Stomach (tissue), 9 donors: ENCODE measurements around the gene IER5L. TPM values are rescaled to one million over a fixed set of nuclear protein-coding genes. Genes with fewer than 3 reads are reported as not detected.
A peak's percentile ranks its signal among the peaks of the same experiment; 100 is the strongest.

Experiments used
- DNase-seq, 2 donors: peaks; one replicate each; pipeline versions ENCODE4 v3.0.0 to v3.0.0-alpha.2; 2013 to 2019
- H3K27ac ChIP-seq, 5 donors: fragments of 200-600 bp in 4 of 5; sonication (generic) in 4 of 5; one replicate each; pipeline ENCODE4 v1.5.1; 2013 to 2019; ENCODE audit warnings: mild to moderate bottlenecking in 1 of 5, moderate library complexity in 1 of 5
- H3K27me3 ChIP-seq, 3 donors: fragments of 200-600 bp; sonication (generic); one replicate each; pipeline ENCODE4 v1.5.1; 2017 to 2019; ENCODE audit warnings: mixed run types in 1 of 3
- H3K36me3 ChIP-seq, 4 donors: fragments of 200-600 bp; sonication (generic); 1 replicate in 3 of 4; 2 replicates in 1 of 4; pipeline ENCODE4 v1.5.1; 2016 to 2019
- H3K4me1 ChIP-seq, 4 donors: fragments of 200-600 bp; sonication (generic); one replicate each; pipeline ENCODE4 v1.5.1; 2016 to 2019
- H3K4me3 ChIP-seq, 4 donors: fragments of 200-600 bp; sonication (generic) in 3 of 4; one replicate each; pipeline ENCODE4 v1.5.1; 2016 to 2019; ENCODE audit warnings: mild to moderate bottlenecking in 1 of 4
- H3K9me3 ChIP-seq, 4 donors: fragments of 200-600 bp; sonication (generic); one replicate each; pipeline ENCODE4 v1.5.1; 2016 to 2019
- CTCF ChIP-seq, 7 experiments: fragments of 450-650 bp in 4 of 7; fragments of 200-600 bp in 3 of 7; sonication (generic) in 3 of 7; IDR thresholded peaks; one replicate each; pipeline ENCODE4 v1.5.1; 2016 to 2019; ENCODE audit warnings: antibody characterized with exemption in 7 of 7, control low read depth in 2 of 7, mild to moderate bottlenecking in 1 of 7
- EP300 ChIP-seq: sonication (generic); formaldehyde crosslinking; IDR thresholded peaks from one replicate; pipeline ENCODE4 v1.6.1; 2017; ENCODE audit warnings: antibody characterized with exemption
- POLR2A ChIP-seq, 4 donors: fragments of 450-650 bp; IDR thresholded peaks; one replicate each; pipeline ENCODE4 v1.6.1; 2016; ENCODE audit warnings: antibody characterized with exemption in 4 of 4, control low read depth in 2 of 4, mild to moderate bottlenecking in 1 of 4, moderate library complexity in 1 of 4
- POLR2AphosphoS5 ChIP-seq, 3 donors: sonication (generic); formaldehyde crosslinking; IDR thresholded peaks; one replicate each; pipeline ENCODE4 v1.6.1; 2016; ENCODE audit warnings: antibody characterized with exemption in 3 of 3
- WGBS, 5 donors: extraction: QIAGEN DNeasy Blood & Tissue Kit in 3 of 5; methylation state at CpG; one replicate each; pipeline versions ENCODE4 v1.1.5 to v1.1.7; 2013 to 2018; 5-methylcytosine and 5-hydroxymethylcytosine counted together
- intact Hi-C: fragments of 100-400 bp; cut with DNase I; formaldehyde crosslinking; loops from one replicate; pipeline ENCODE4 v1.15.1; 2023; ENCODE audit warnings: low total_unique reads
- polyA plus RNA-seq, 3 donors: library from polyadenylated mRNA; stranded (reverse); fragments of 200-250 nt; gene quantifications; one replicate each; pipeline ENCODE4 v1.2.3, GENCODE V29; 2013
- total RNA-seq, 5 donors: library from RNA; depleted of rRNA; stranded (reverse); fragments of >200 nt; gene quantifications; one replicate each; pipeline versions ENCODE4 v1.1.0 to v1.2.3, GENCODE V29; 2014 to 2016
- donor health status: healthy with polysubstance abuse.
- donor health status: Bipolar disorder and iron deficiency.
- donor health status: healthy.

The IER5L gene
- total and polyA plus RNA-seq, 8 donors, result 2.6 to 30.4 (median 6.2) TPM

DNA sequence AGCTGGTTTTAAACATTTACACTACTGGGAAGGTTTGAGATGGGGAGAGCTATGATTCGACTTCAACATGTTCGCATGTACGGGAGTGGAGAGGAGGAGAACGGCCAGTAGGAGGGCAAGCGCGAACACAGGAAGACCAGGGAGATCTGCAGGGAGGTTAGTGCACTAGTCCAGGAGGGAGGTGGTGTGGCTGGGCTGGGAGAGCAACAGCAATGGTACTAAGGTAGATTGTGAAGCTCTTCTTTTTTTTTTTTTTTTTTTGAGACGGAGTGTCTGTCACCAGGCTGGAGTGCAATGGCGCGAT, 16.6 kb downstream of the IER5L start:
- H3K9me3 ChIP-seq, result no peaks in the 10 kb centered on the region
- intact Hi-C loops, result no loop called here
- H3K4me1 ChIP-seq, result peaks cover 17 to 36% (median 25%) of the 10 kb centered on the region in 4 donors
- TF ChIP-seq CTCF (IDR thresholded peaks at IDR 0.05), result no peak
- no peak for TF ChIP-seq EP300
- TF ChIP-seq POLR2AphosphoS5 (IDR thresholded peaks at IDR 0.05), result no peak
- TF ChIP-seq POLR2A (IDR thresholded peaks at IDR 0.05), result no peak
- no peak overlapping the region for H3K27ac ChIP-seq
- no peak overlapping the region for H3K4me3 ChIP-seq
- 86 to 98% (median 94%) methylated on average over 7 to 9 of the region's 9 CpGs for WGBS, 5 donors
- H3K27me3 ChIP-seq, result no peaks in the 10 kb centered on the region
- no peaks in the 10 kb centered on the region for H3K36me3 ChIP-seq
- DNase-seq, result no peak

GRCh38 chr9:129160712-129161533, 17.1 kb downstream of the IER5L start:
- Histone ChIP-seq H3K27me3 (no peaks in the 10 kb centered on the region), H3K27ac (no peak overlapping the region), H3K4me1 (peaks cover 12 to 30% (median 21%) of the 10 kb centered on the region in 4 donors), H3K9me3 (no peaks in the 10 kb centered on the region), H3K36me3 (peaks cover 0 to 6% (median 0%) of the 10 kb centered on the region in 4 donors), H3K4me3 (no peak overlapping the region)
- no peak for TF ChIP-seq EP300
- no peak for TF ChIP-seq POLR2A (IDR thresholded peaks at IDR 0.05)
- no peak for TF ChIP-seq CTCF (IDR thresholded peaks at IDR 0.05)
- no peak for TF ChIP-seq POLR2AphosphoS5 (IDR thresholded peaks at IDR 0.05)
- no peak for DNase-seq
- 81 to 92% (median 84%) methylated on average over 10 of the region's 10 CpGs for WGBS, 5 donors
- intact Hi-C loops, result no loop called here

DNA sequence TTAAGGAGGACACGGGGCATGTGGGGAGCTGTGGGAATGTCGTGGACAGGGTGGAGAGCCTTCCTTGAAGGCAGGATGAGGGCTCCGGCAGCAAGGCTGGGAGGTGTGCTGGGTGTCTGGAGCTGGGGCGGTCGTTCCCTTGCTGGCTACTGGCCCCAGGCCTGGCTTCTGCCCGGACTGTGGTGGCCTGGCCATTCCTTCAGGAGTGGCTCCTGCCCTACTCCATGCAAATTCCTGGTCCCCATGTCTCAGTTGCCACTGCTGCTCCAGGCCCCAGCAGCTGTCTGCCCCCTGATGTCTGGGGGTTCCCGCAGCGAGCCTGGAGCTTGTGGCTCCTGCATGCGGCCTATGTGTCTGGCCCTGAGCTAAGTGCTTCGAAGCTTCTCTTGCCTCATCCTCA, 21.9 kb downstream of the IER5L start:
- H3K4me3 ChIP-seq, result no peak overlapping the region
- peaks cover 0 to 48% (median 30%) of the 10 kb centered on the region in 4 donors for H3K36me3 ChIP-seq
- no peaks in the 10 kb centered on the region for H3K4me1 ChIP-seq
- no peak overlapping the region for H3K27ac ChIP-seq
- no peaks in the 10 kb centered on the region for H3K27me3 ChIP-seq
- 84 to 91% (median 88%) methylated on average over 10 of the region's 10 CpGs for WGBS, 5 donors
- intact Hi-C loops, result no loop called here
- TF ChIP-seq POLR2A (IDR thresholded peaks at IDR 0.05) (no peak), EP300 (no peak), CTCF (IDR thresholded peaks at IDR 0.05) (no peak), POLR2AphosphoS5 (IDR thresholded peaks at IDR 0.05) (no peak)
- no peak for DNase-seq
- H3K9me3 ChIP-seq, result no peaks in the 10 kb centered on the region

DNA sequence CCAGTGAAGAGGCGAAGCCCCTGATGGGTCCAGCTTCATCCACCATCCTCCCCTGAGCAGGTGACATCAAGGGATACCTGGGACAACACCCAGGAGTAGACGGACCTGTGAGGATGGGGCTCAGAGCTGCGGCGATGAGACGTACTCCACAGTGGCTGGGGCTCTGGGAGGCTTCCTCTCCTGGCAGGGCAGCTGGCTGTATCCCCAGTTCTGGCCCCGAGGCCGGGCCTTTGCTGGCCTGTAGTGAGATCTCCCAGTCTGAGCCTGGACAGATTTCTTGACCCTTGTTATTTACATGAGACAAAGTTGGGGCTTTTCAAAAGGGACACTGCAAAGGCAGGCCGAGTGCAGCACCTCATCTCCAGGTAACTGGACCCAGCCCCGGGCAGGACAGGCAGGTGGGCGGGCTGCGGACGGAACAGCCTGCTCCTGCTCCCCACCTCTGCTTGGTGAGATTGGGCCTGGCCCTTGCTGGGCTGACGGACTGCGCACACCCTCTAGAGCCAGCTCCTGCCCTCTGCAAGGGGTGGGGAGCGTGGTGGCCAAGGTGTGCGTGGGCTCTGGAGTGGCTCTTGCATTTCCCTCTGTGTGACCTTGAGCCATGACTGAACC, 23.1 kb downstream of the IER5L start:
- Histone ChIP-seq H3K9me3 (no peaks in the 10 kb centered on the region), H3K36me3 (peaks cover 0 to 60% (median 40%) of the 10 kb centered on the region in 4 donors), H3K27me3 (no peaks in the 10 kb centered on the region), H3K4me3 (no peak overlapping the region), H3K27ac (peak overlapping the region in 1 of 5 donors; percentile 42), H3K4me1 (no peaks in the 10 kb centered on the region)
- TF ChIP-seq POLR2AphosphoS5 (IDR thresholded peaks at IDR 0.05) (no peak), EP300 (no peak), POLR2A (IDR thresholded peaks at IDR 0.05) (no peak), CTCF (IDR thresholded peaks at IDR 0.05) (no peak)
- intact Hi-C loops, result no loop called here
- WGBS, 5 donors, result 80 to 89% (median 88%) methylated on average over 11 to 16 of the region's 16 CpGs
- DNase-seq, result no peak
